Activated T-helper 1 cell treated with anti-CD3 and anti-CD28 coated beads, Interleukin-12 subunit alpha, Interleukin-12 subunit beta, Interleukin-2, Interleukin-4 antibody, amounts not matched to agents 30 ng/mL and 10 ng/mL and 1 ng/mL, durations not matched to agents 14 hours and 24 hours and 36 hours (primary cell): ENCODE results near the gene TTLL9. TPM values are rescaled to one million over a fixed set of nuclear protein-coding genes. Genes with fewer than 3 reads are reported as not detected.

Experiments used
- DNase-seq: peaks from one replicate; pipeline ENCODE4 v3.0.0; 2021; ENCODE audit warnings: low spot score
- H3K27ac Mint-ChIP-seq: one replicate; pipeline ENCODE4 v1.8.0; 2021; ENCODE audit warnings: mild to moderate bottlenecking, mixed read lengths
- H3K27me3 Mint-ChIP-seq: one replicate; pipeline ENCODE4 v1.8.0; 2022; ENCODE audit warnings: mild to moderate bottlenecking, moderate library complexity, mixed read lengths; ENCODE audit not compliant: insufficient read depth
- H3K36me3 Mint-ChIP-seq: one replicate; pipeline ENCODE4 v1.8.0; 2021; ENCODE audit warnings: low read depth, mixed read lengths
- H3K4me1 Mint-ChIP-seq: one replicate; pipeline ENCODE4 v1.8.0; 2021; ENCODE audit warnings: low read depth, mixed read lengths
- H3K4me3 Mint-ChIP-seq: one replicate; pipeline ENCODE4 v1.8.0; 2021; ENCODE audit warnings: mild to moderate bottlenecking, moderate library complexity, mixed read lengths
- H3K9me3 Mint-ChIP-seq: one replicate; pipeline ENCODE4 v1.8.0; 2021; ENCODE audit warnings: mixed read lengths
- intact Hi-C: fragments of 100-400 bp; cut with micrococcal nuclease; formaldehyde crosslinking; loops from one replicate; pipeline ENCODE4 v1.15.1; 2024
- total RNA-seq: library from RNA; stranded (reverse); gene quantifications from 2 replicates; pipeline ENCODE4 v1.2.3, GENCODE V29; 2022

Gene TTLL9
- total RNA-seq, 1 donor from 2014 or later = not detected

GRCh38 chr20:31988430-31989015, 118.1 kb downstream of the TTLL9 start:
- H3K9me3 Mint-ChIP-seq = no peaks in the 10 kb centered on the region

GRCh38 chr20:31989030-31989645, 118.7 kb downstream of the TTLL9 start:
- H3K27ac Mint-ChIP-seq = no peak overlapping the region
- no peaks in the 10 kb centered on the region for H3K36me3 Mint-ChIP-seq
- intact Hi-C loops = no loop called here
- DNase-seq = no peak
- no peaks in the 10 kb centered on the region for H3K9me3 Mint-ChIP-seq
- H3K4me1 Mint-ChIP-seq = no peaks in the 10 kb centered on the region
- no peak overlapping the region for H3K4me3 Mint-ChIP-seq
- peaks cover 18% of the 10 kb centered on the region for H3K27me3 Mint-ChIP-seq

More at GRCh38 chr20:31988430-31989015, 118.1 kb downstream of the TTLL9 start:
- Mint-ChIP-seq H3K27me3 (peaks cover 12% of the 10 kb centered on the region), H3K4me1 (no peaks in the 10 kb centered on the region), H3K4me3 (no peak overlapping the region), H3K27ac (no peak overlapping the region), H3K36me3 (no peaks in the 10 kb centered on the region)
- intact Hi-C loops = no loop called here
- no peak for DNase-seq

GRCh38 chr20:31990641-31991338, 120.4 kb downstream of the TTLL9 start:
- H3K27ac Mint-ChIP-seq = no peak overlapping the region
- no peaks in the 10 kb centered on the region for H3K36me3 Mint-ChIP-seq
- H3K27me3 Mint-ChIP-seq = peaks cover 29% of the 10 kb centered on the region
- H3K9me3 Mint-ChIP-seq = no peaks in the 10 kb centered on the region
- no peaks in the 10 kb centered on the region for H3K4me1 Mint-ChIP-seq
- intact Hi-C loops = no loop called here
- DNase-seq = no peak
- no peak overlapping the region for H3K4me3 Mint-ChIP-seq

- H3K4me1 Mint-ChIP-seq = no peaks in the 10 kb centered on the region
- intact Hi-C loops = no loop called here
- no peaks in the 10 kb centered on the region for H3K36me3 Mint-ChIP-seq
- H3K27ac Mint-ChIP-seq = no peak overlapping the region
- no peak for DNase-seq
- H3K9me3 Mint-ChIP-seq = no peaks in the 10 kb centered on the region
- no peak overlapping the region for H3K4me3 Mint-ChIP-seq
- peaks cover 33% of the 10 kb centered on the region for H3K27me3 Mint-ChIP-seq
Observed at GRCh38 chr20:31991339-31991705, 120.9 kb downstream of the TTLL9 start.

- no peaks in the 10 kb centered on the region for H3K9me3 Mint-ChIP-seq
- peaks cover 33% of the 10 kb centered on the region for H3K27me3 Mint-ChIP-seq
- H3K27ac Mint-ChIP-seq = no peak overlapping the region
- H3K36me3 Mint-ChIP-seq = no peaks in the 10 kb centered on the region
- H3K4me3 Mint-ChIP-seq = no peak overlapping the region
- intact Hi-C loops = no loop called here
- no peaks in the 10 kb centered on the region for H3K4me1 Mint-ChIP-seq
- DNase-seq = no peak
Observed at GRCh38 chr20:31992086-31992485, 121.7 kb downstream of the TTLL9 start.

Other genes with a start within 250 kb of the TTLL9 start
- not detected in 2 replicates for gene COX4I2, start 232.7 kb upstream of the TTLL9 start, total RNA-seq
- gene BCL2L1, start 147.8 kb upstream of the TTLL9 start, total RNA-seq = 417 and 420 TPM in 2 replicates
- 53.3 and 54.4 TPM in 2 replicates for gene TPX2, start 131.3 kb upstream of the TTLL9 start, total RNA-seq
- gene MYLK2, start 51.3 kb upstream of the TTLL9 start, total RNA-seq = 0.29 and 0.44 TPM in 2 replicates
- not detected in 2 replicates for gene FOXS1, start 25.0 kb upstream of the TTLL9 start, total RNA-seq
- gene DUSP15, start 107 bp upstream of the TTLL9 start, total RNA-seq = not detected in 2 replicates
- 20.0 and 20.5 TPM in 2 replicates for gene PDRG1, start 81.4 kb downstream of the TTLL9 start, total RNA-seq
- not detected in 2 replicates for gene XKR7, start 97.5 kb downstream of the TTLL9 start, total RNA-seq
- not detected in 2 replicates for gene CCM2L, start 139.8 kb downstream of the TTLL9 start, total RNA-seq
- gene HCK, start 181.6 kb downstream of the TTLL9 start, total RNA-seq = 0.22 and 0.23 TPM in 2 replicates
- gene TM9SF4, start 239.1 kb downstream of the TTLL9 start, total RNA-seq = 49.5 and 49.6 TPM in 2 replicates